RWPE1 (cell line): ENCODE measurements around the gene EXOC2.

ENCODE experiments used
- CTCF ChIA-PET: fragments of 350-600 bp; sonication (Branson Sonifier 250); formaldehyde crosslinking; extraction: SDS; loops from one replicate; lab custom pipeline; 2021; lab: Yijun Ruan, JAX
- POLR2A ChIA-PET: fragments of 400-600 bp; formaldehyde crosslinking; extraction: SDS; loops from one replicate; lab custom pipeline; 2020; ENCODE audit warnings: antibody characterized with exemption; ENCODE audit not compliant: low non-redundant PET; lab: Yijun Ruan, JAX
- DNase-seq: peaks from one replicate; pipeline ENCODE4 v3.0.0; 2012; ENCODE audit warnings: low spot score
- H3K27ac ChIP-seq: fragments of 450-650 bp; 2 replicates; pipeline ENCODE4 v1.5.1; 2017
- CTCF ChIP-seq: fragments of 450-650 bp; conservative IDR thresholded peaks from 2 replicates; pipeline ENCODE4 v1.5.1; 2017; ENCODE audit warnings: low read depth, mild to moderate bottlenecking

The EXOC2 gene

GRCh38 chr6:513961-514360 lies 179.0 kb downstream of the EXOC2 start:
- ChIA-PET POLR2A (no interaction called here), CTCF (no interaction called here)
- DNase-seq, result no peak
- no peak for TF ChIP-seq CTCF
- H3K27ac ChIP-seq, result no peak overlapping the region

GRCh38 chr6:513058-513457 lies 179.9 kb downstream of the EXOC2 start:
- CTCF ChIA-PET, result no interaction called here
- DNase-seq, result no peak
- no peak overlapping the region for H3K27ac ChIP-seq
- no peak for TF ChIP-seq CTCF
- POLR2A ChIA-PET, result no interaction called here

- ChIA-PET CTCF (no interaction called here), POLR2A (no interaction called here)
- no peak overlapping the region for H3K27ac ChIP-seq
- no peak for TF ChIP-seq CTCF
- DNase-seq, result no peak
Measured at GRCh38 chr6:511488-512137, 181.3 kb downstream of the EXOC2 start.

GRCh38 chr6:509676-510075 lies 183.3 kb downstream of the EXOC2 start:
- no peak for TF ChIP-seq CTCF
- H3K27ac ChIP-seq, result no peak overlapping the region
- ChIA-PET CTCF (no interaction called here), POLR2A (no interaction called here)
- no peak for DNase-seq

GRCh38 chr6:508614-509013 lies 184.3 kb downstream of the EXOC2 start:
- no peak overlapping the region for H3K27ac ChIP-seq
- no peak for DNase-seq
- TF ChIP-seq CTCF, result no peak
- CTCF ChIA-PET, result no interaction called here
- POLR2A ChIA-PET, result no interaction called here

GRCh38 chr6:508006-508405 lies 184.9 kb downstream of the EXOC2 start:
- DNase-seq, result no peak
- H3K27ac ChIP-seq, result no peak overlapping the region
- no peak for TF ChIP-seq CTCF
- CTCF ChIA-PET, result no interaction called here
- POLR2A ChIA-PET, result no interaction called here
